ENCODE results near the gene PTPA. TPM values are rescaled to one million over a fixed set of nuclear protein-coding genes. Genes with fewer than 3 reads are reported as not detected.

PTPA gene
- polyA plus RNA-seq, 3 donors: 11.7 to 38.5 (median 12.4) TPM

GRCh38 chr9:129072171-129072570, 39.0 kb upstream of the PTPA start:
- no peak overlapping the region for H3K4me2 ChIP-seq (replicated peaks; ENCODE audit: extremely low read depth, low read length, poor library complexity, severe bottlenecking)
- H3K4me1 ChIP-seq (ENCODE audit: control insufficient read depth in 1 of 2, insufficient read depth in 2 of 2, low read length in 2 of 2): peaks cover 18 to 20% of the 10 kb centered on the region in 2 donors
- no peak overlapping the region for H3K4me3 Mint-ChIP-seq
- peaks cover 11 to 34% of the 10 kb centered on the region in 2 donors for H3K36me3 Mint-ChIP-seq
- no peak overlapping the region for H3K4me3 ChIP-seq (replicated peaks in 1 of 3; ENCODE audit: low read depth in 2 of 3, low read length in 3 of 3)
- H3K27ac ChIP-seq (ENCODE audit: low read depth in 1 of 2, low read length in 2 of 2): no peak overlapping the region
- H3K4me1 Mint-ChIP-seq: peaks cover 21% of the 10 kb centered on the region
- no peaks in the 10 kb centered on the region for H4K20me1 ChIP-seq (ENCODE audit: insufficient read depth, low read length)
- DNase-seq: no peak
- H3K27ac Mint-ChIP-seq: no peak overlapping the region
- intact Hi-C loops (cut with micrococcal nuclease): no loop called here
- no peaks in the 10 kb centered on the region for H3K9me3 ChIP-seq (replicated peaks in 1 of 2; ENCODE audit: control insufficient read depth in 1 of 2, insufficient read depth in 1 of 2, low read length in 2 of 2)
- H3K27me3 Mint-ChIP-seq (ENCODE audit: low read depth in 3 of 3): peaks cover 0 to 2% (median 0%) of the 10 kb centered on the region in 3 donors
- H3K9ac ChIP-seq (ENCODE audit: insufficient read depth, low read length, poor library complexity, severe bottlenecking): no peak overlapping the region
- H3K79me2 ChIP-seq (ENCODE audit: insufficient read depth, low read length): no peaks in the 10 kb centered on the region
- no peak overlapping the region for H2AFZ ChIP-seq (ENCODE audit: insufficient read depth, low read depth, low read length, poor library complexity, severe bottlenecking)
- no peaks in the 10 kb centered on the region for H3K9me3 Mint-ChIP-seq
- WGBS (ENCODE audit: insufficient coverage): 84% methylated on average over 6 of the region's 9 CpGs
- H3K27me3 ChIP-seq (ENCODE audit: control insufficient read depth in 2 of 2, insufficient read depth in 2 of 2, low read length in 2 of 2): no peaks in the 10 kb centered on the region
- TF ChIP-seq CTCF (IDR thresholded peaks at IDR 0.05): no peak
- H3K36me3 ChIP-seq (replicated peaks in 1 of 2; ENCODE audit: control insufficient read depth in 1 of 2, insufficient read depth in 2 of 2, low read length in 2 of 2): peaks cover 19 to 24% of the 10 kb centered on the region in 2 donors

GRCh38 chr9:129073404-129073803, 37.8 kb upstream of the PTPA start:
- no peaks in the 10 kb centered on the region for H3K9me3 ChIP-seq (replicated peaks in 1 of 2; ENCODE audit: control insufficient read depth in 1 of 2, insufficient read depth in 1 of 2, low read length in 2 of 2)
- H4K20me1 ChIP-seq (ENCODE audit: insufficient read depth, low read length): no peaks in the 10 kb centered on the region
- no peak overlapping the region for H3K27ac Mint-ChIP-seq
- no peak overlapping the region for H2AFZ ChIP-seq (ENCODE audit: insufficient read depth, low read depth, low read length, poor library complexity, severe bottlenecking)
- H3K36me3 Mint-ChIP-seq: peaks cover 2 to 22% of the 10 kb centered on the region in 2 donors
- intact Hi-C loops (cut with micrococcal nuclease): no loop called here
- H3K27me3 Mint-ChIP-seq (ENCODE audit: low read depth in 3 of 3): peaks cover 0 to 4% (median 0%) of the 10 kb centered on the region in 3 donors
- no peak overlapping the region for H3K9ac ChIP-seq (ENCODE audit: insufficient read depth, low read length, poor library complexity, severe bottlenecking)
- no peaks in the 10 kb centered on the region for H3K9me3 Mint-ChIP-seq
- no peaks in the 10 kb centered on the region for H3K27me3 ChIP-seq (ENCODE audit: control insufficient read depth in 2 of 2, insufficient read depth in 2 of 2, low read length in 2 of 2)
- WGBS (ENCODE audit: insufficient coverage): 94% methylated on average over 3 of the region's 8 CpGs
- no peak overlapping the region for H3K4me2 ChIP-seq (replicated peaks; ENCODE audit: extremely low read depth, low read length, poor library complexity, severe bottlenecking)
- H3K79me2 ChIP-seq (ENCODE audit: insufficient read depth, low read length): no peaks in the 10 kb centered on the region
- peaks cover 16 to 17% of the 10 kb centered on the region in 2 donors for H3K4me1 ChIP-seq (ENCODE audit: control insufficient read depth in 1 of 2, insufficient read depth in 2 of 2, low read length in 2 of 2)
- TF ChIP-seq CTCF (IDR thresholded peaks at IDR 0.05): no peak
- H3K4me3 ChIP-seq (replicated peaks in 1 of 3; ENCODE audit: low read depth in 2 of 3, low read length in 3 of 3): no peak overlapping the region
- H3K27ac ChIP-seq (ENCODE audit: low read depth in 1 of 2, low read length in 2 of 2): no peak overlapping the region
- H3K36me3 ChIP-seq (replicated peaks in 1 of 2; ENCODE audit: control insufficient read depth in 1 of 2, insufficient read depth in 2 of 2, low read length in 2 of 2): peaks cover 7 to 12% of the 10 kb centered on the region in 2 donors
- no peak for DNase-seq
- no peak overlapping the region for H3K4me3 Mint-ChIP-seq
- H3K4me1 Mint-ChIP-seq: peaks cover 16% of the 10 kb centered on the region

All from CD14-positive monocyte (primary cell).